NCI-H2107 treated with DMSO at 0.1 percent for 48 hours (cell line): Measurements from ENCODE around the gene ABLIM3.
A peak's percentile ranks its signal among the peaks of the same experiment; 100 is the strongest.

Source experiments
- DNase-seq: peaks from one replicate; lab custom pipeline; 2025; ENCODE audit not compliant: unreplicated experiment; lab: John Stamatoyannopoulos, UW

Gene ABLIM3

DNA sequence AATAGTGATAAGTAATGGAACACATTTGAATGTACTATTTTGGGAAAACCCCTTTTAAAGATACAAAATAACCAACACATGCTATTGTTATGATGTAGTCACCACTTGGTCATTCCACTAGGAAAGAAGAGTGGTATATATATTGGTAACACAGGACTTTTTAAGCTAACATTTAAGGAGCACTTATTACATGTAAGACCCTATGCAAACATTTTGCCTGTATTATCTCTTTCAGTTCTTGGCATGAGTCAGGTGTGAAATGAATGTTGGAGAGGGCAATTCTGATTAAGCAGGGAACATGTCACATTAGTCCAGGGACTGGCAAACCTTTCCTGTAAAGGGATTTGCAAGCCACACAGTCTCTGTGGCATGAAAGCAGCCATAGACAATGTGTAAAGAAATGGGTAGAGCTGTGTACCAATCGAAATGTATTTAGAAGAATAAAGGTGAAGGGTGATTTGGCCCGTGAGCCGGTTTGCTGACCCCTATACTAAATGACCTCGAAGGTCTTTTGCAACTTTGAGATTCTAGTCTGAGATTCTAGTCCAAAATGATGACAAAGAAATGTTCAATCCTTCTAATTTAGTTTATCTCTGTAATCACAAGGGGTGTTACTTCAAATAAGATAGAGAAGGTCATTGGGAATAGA lies 15.3 kb downstream of the ABLIM3 start:
- DNase-seq: no peak

- no peak for DNase-seq
Measured at GRCh38 chr5:149157330-149157729, 16.0 kb downstream of the ABLIM3 start.

GRCh38 chr5:149160291-149160787 lies 19.0 kb downstream of the ABLIM3 start:
- DNase-seq: no peak

- DNase-seq: no peak
Measured at GRCh38 chr5:149161026-149161687, 19.9 kb downstream of the ABLIM3 start.

DNA sequence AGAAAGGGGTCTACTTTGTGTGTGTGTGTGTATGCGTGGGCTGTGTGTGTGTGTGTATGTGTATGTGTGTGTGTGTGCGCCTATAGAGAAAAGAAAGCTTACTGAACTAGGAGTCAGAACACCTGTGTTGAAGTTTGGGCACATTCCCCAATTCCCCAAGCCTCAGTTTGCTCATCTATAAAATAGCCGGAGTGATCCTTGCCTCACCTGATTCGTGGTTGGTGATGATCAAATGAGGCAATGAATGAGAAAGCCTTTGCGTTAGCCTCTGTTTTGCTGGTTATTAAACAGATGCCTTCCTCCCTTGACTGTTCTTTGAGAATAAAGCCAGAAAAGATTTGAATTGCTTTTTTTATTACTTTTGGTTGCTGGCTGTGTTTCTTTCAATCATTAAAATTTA lies 20.6 kb downstream of the ABLIM3 start:
- no peak for DNase-seq

GRCh38 chr5:149162401-149163084 lies 21.2 kb downstream of the ABLIM3 start:
- no peak for DNase-seq

DNA sequence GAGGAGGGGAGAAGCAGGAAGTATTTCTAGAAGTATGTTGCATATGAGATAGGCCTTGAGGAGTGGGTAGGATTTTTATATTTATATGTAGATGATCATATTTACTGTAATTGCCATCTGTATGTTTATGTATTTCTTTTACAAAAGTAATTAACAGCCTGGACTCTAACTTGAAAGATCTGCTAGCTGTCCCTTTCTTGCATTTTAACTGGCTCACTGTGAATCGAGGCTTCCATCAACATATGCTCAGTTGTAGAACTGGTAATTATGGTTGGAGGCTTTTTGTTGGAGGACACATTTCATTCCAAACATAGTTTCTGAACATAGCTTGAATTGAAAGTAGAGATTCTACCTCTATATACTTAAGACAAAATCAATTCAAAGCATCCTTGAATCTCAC lies 23.4 kb downstream of the ABLIM3 start:
- no peak for DNase-seq

DNA sequence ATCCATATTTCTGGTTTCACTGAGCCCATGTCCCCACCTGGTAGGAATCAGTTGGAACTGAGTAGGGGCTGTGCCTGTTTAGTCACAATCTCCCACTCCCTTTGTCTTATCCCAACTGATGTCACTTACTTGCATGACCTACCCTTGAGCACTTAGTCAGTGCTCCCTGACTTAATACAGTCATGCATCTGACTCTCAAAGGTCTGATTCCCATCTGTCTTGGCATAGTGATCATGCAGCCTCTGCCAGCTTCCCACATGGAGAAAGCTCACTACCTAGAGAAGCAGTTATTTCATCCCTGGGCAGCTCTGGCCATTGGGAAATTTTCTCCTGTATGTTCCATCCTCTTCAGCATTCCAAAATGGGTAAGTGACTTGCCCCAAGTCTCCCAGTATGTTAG lies 24.8 kb downstream of the ABLIM3 start:
- DNase-seq: no peak

- no peak for DNase-seq
Measured at GRCh38 chr5:149166591-149167100, 25.4 kb downstream of the ABLIM3 start.

DNA sequence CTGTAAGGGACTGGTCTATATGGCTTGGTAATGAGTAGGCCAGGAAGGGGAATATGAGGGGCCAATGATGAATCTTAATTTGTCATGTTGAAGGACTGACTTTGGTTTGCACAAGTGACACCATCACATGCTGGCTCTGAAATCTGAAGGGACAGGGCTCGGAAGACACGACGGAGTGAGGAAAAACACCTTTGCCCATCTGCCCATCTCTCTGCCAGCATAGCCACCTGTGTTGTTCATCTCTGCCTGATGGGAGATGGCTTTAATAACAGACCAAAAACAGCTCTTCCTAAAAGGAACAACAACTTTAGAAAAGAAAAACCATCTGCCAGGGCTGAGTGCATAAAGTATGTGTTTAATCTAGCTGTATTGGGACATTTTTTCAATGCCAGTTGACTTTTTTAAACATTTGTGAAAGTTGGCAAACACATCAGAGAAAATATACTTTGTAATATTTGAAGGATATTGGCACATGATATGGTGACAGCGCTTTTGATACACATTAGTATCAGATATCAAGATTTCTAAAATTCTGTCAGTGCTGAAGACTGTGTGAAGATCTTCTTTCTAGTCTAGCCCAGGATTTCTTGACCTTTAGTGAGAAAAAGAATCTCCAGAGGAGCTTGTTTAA lies 27.1 kb downstream of the ABLIM3 start:
- DNase-seq: no peak

- peak; percentile 12 for DNase-seq
Measured at GRCh38 chr5:149170299-149170698, 29.0 kb downstream of the ABLIM3 start.

- no peak for DNase-seq
Measured at GRCh38 chr5:149172261-149172660, 31.0 kb downstream of the ABLIM3 start.

DNA sequence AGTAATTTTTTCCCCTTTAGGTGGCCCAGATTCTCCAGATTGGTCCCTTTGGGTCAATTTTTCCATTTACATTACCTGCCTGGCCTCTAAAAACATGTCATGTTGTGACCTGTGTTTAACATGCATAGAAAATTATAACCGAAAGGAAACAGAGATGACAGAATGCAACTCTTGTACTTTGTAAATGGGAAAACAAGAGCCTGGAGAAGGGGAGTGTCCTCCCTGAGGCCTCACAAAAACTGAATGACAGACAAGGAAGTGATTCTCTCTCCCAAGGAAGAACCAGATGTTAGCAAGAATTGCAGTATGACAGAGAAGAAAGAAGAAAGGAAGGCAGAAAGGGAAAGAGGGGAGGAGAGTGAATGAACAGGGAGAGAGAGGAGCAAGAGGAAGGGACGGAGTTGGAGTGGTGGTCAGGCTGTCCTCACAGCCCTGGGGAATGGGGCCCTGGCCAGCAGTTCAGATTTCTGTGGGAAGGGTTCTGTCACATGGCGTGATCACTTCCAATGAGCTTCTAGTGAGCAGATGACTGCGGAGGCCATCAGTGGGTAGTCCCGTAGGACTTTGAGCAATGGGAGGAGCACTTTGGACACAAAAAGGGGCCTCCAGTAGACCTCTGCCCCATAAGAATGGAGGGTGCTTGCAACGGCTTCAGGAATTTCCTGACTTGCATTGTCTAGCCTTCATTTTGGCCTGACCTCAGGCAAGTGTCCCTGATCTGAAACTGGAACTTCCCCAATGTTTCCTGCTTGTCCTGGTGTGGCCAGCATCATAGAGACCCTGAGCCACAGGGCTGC lies 31.6 kb downstream of the ABLIM3 start:
- DNase-seq: no peak

GRCh38 chr5:149174847-149175234 lies 33.5 kb downstream of the ABLIM3 start:
- DNase-seq: no peak

DNA sequence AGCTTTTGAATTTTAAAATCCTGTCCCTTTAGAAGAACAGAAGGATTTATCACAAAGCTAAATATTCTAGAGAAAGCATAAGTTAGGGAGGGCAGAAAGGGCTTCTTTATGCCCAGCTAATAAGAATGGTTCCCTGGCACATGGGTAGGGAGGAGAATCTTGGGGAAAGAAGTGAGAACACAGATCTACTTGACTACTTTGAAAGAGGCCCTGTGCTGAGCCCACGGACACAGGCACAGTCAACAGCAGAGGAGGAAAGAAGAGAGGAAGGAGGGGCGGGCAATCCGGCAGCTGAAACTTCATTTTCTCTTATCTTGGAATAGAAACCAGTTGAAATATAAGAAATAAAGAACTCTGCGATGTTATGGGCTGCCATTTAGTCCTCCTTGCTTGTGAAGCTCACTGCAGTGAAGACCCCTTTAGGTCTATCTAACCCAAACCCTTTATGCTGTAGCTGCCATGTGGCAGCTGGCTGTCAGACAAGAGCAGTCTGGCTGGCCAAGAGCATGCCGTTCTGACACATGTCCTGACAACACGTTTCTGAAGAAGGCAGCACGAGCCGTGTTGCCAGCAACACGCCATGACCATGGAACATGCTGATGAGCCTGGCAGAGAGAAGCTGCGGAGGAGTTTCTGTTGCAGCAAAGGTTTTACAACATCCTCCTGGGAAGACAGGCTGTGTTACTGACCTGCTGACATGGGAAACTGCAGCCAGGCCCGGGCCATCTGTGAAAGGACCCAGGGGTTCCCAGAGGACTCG lies 34.2 kb downstream of the ABLIM3 start:
- DNase-seq: no peak

- no peak for DNase-seq
Measured at GRCh38 chr5:149177339-149177843, 36.1 kb downstream of the ABLIM3 start.

- DNase-seq: peak; percentile 51
Measured at GRCh38 chr5:149177911-149178565, 36.7 kb downstream of the ABLIM3 start.

DNA sequence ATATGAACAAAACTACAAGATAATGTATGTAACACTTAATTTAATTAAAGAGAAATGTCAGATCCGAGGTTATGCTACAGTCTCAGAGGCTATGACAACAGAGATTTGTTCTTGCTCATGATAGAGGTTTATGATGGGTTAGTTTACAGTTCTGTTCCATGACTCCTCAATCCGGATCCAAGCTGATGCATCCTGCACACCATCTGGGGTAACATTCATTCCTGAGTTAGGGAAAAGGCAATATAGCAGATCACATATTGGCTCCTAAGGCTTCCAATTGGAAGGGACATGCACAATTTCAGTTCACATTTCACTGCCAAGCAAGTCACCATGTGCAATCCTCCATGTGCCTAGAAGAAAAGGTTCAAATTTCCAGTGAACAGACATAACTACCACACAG lies 40.4 kb downstream of the ABLIM3 start:
- no peak for DNase-seq

- no peak for DNase-seq
Measured at GRCh38 chr5:149182241-149182640, 40.9 kb downstream of the ABLIM3 start.
